Fibroblast of villous mesenchyme (primary cell): ENCODE data around the gene CYP3A4. TPM values are rescaled to one million over a fixed set of nuclear protein-coding genes. Genes with fewer than 3 reads are reported as not detected.

ENCODE experiments used
- DNase-seq: peaks from one replicate; pipeline ENCODE4 v3.0.0-alpha.2; 2010; ENCODE audit warnings: low read depth
- H3K4me3 ChIP-seq: 2 replicates; pipeline ENCODE4 v1.5.1; 2011; ENCODE audit warnings: low read depth, mild to moderate bottlenecking, low read length
- CTCF ChIP-seq: IDR thresholded peaks from 2 replicates; pipeline ENCODE4 v1.5.1; 2012; ENCODE audit warnings: low read depth, mild to moderate bottlenecking, low read length; ENCODE audit not compliant: insufficient read depth
- total RNA-seq: library from RNA; depleted of rRNA; stranded (reverse); fragments of >200 nt; gene quantifications from 2 replicates; pipeline ENCODE4 v1.2.3, GENCODE V29; 2012

CYP3A4 gene
- total RNA-seq, 1 donor: not detected

DNA sequence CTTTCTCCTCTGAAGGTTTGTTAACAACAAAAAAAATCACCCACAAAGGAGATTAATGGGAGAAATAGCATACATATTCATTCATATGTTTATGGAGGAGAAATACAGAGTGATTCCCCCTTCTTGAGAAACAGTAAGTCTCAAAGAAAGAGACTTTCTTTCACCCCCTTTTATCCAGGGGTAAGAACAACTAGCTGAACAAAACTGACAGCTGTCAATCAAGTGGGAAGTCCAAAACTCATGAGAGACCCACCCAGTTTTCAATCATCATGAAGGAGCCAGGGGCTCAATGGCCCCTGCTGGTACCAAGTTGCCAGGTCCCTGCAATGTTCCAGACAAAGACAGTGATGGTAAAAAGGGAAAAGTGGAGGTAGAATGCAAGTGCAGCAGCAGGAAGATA is 41.9 kb upstream of the CYP3A4 start:
- no peak overlapping the region for H3K4me3 ChIP-seq
- DNase-seq: no peak
- TF ChIP-seq CTCF: no peak

GRCh38 chr7:99825452-99825851 is 41.5 kb upstream of the CYP3A4 start:
- DNase-seq: peak; percentile 3
- H3K4me3 ChIP-seq: no peak overlapping the region
- no peak for TF ChIP-seq CTCF

GRCh38 chr7:99824091-99824490 is 40.1 kb upstream of the CYP3A4 start:
- DNase-seq: no peak
- H3K4me3 ChIP-seq: no peak overlapping the region
- no peak for TF ChIP-seq CTCF

GRCh38 chr7:99822731-99823718 is 39.0 kb upstream of the CYP3A4 start:
- H3K4me3 ChIP-seq: no peak overlapping the region
- TF ChIP-seq CTCF: no peak
- no peak for DNase-seq

- no peak overlapping the region for H3K4me3 ChIP-seq
- TF ChIP-seq CTCF: no peak
- no peak for DNase-seq
These were observed 36.5 kb upstream of the CYP3A4 start for GRCh38 chr7:99820408-99821027.

- no peak overlapping the region for H3K4me3 ChIP-seq
- no peak for DNase-seq
- no peak for TF ChIP-seq CTCF
These were observed 24.8 kb upstream of the CYP3A4 start for GRCh38 chr7:99808766-99809165.
